HG03565 (cell line): ENCODE measurements around the gene HORMAD2.
"Not testable (repeated sequence)": the region's sequence is repeated elsewhere in the genome, so short reads cannot be mapped to it uniquely, and the experiment has no call there.

Experiments used
- ATAC-seq: cut with Tn5 transposase; IDR thresholded peaks from one replicate; pipeline ENCODE4 v1.9.1; 2021; ENCODE audit warnings: mild to moderate bottlenecking, moderate library complexity; ENCODE audit not compliant: unreplicated experiment

HORMAD2 gene

DNA sequence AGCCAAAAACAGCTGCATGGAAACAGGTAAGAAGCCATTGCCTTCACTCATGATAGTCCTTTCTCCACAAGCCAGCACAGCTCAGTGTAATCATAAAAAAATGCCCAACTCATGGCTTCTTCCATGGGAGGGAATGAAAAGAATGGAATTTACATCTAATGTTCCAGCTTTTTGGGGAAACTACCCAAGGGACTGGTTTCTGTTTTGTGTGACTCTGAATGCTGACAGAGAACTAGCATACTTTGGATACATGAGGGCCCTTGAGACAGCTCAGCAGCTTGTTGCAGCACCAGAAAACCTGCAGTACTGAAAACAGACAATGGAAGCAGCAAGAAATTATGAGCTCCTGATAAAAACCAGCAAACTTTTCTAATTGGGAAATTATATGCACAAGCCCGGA, 24.2 kb upstream of the HORMAD2 start:
- no peak for ATAC-seq

DNA sequence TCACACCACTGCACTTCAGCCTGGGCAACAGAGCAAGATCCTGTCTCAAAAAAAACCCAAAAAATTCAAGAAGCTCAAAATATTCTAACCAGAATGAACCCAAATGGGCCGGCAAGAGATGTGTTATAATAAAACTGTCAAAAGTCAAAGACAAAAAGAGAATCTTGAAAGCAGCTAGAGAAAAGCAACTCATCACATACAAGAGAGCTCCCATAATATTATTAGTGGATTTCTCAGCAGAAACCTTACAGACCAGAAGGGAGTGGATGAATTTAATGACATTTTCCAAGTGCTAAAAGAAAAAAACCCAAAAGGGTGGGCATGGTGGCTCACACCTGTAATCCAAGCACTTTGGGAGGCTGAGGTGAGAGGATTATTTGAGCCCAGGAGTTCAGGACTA, 22.9 kb upstream of the HORMAD2 start:
- no peak for ATAC-seq

DNA sequence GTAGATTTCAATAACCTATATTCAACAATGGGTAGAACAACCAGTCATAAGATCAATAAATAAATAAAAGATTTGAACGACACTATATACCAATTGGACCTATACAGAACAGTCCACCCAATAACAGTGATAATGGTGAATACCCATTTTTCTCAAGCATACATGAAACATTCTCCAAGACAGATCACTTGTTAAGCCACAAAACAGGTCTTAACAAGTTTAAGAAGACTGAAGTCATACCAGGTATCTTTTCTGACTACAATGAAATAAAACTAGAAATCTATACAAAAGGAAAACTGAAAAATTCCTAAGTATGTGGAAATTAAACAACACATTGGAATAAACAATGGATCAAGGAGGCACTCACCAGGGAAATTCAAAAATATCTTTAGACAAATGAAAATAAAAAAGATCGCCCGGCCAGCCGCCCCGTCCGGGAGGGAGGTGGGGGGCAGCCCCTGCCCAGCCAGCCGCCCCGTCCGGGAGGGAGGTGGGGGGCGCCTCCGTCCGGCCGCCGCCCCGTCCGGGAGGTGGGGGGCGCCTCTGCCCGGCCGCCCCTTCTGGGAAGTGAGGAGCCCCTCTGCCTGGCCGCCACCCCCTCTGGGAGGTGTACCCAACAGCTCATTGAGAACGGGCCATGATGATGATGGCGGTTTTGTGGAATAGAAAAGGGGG, 20.8 kb upstream of the HORMAD2 start:
- not testable (repeated sequence) for ATAC-seq

DNA sequence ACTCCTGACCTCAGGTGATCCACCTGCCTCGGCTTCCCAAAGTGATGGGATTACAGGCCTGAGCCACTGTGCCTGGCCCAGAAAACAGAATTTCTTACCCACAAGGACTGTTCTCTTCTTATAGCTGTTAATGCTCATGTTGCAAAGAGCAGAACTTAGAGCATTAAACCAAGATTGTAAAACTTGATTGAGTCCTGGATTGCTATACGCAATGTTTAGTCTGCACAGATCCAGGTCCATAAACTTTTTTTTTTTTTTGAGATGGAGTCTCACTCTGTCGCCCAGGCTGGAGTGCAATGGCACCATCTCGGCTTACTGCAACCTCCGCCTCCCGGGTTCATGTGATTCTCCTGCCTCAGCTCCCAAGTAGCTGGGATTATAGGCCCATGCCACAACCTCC, 19.2 kb upstream of the HORMAD2 start:
- not testable (repeated sequence) for ATAC-seq

DNA sequence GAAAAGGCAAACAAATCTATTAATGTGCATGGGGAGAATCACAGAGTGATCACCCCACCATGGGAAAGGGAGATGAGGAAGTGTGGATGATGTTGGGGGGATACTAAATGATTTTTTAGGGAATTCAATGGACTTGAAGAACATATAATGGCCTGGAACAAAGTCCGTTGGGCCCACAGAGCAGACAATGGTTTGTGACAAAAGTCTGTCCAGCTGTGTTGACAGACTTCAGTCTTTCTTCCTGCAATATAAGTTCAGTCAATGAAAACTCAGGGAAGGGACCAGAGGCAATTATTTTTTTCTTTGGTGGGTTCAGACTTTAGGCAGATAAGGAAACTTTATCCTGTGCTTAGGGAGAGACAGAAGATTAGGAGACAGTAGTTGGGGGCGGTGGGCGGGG, 18.0 kb upstream of the HORMAD2 start:
- ATAC-seq: no peak

DNA sequence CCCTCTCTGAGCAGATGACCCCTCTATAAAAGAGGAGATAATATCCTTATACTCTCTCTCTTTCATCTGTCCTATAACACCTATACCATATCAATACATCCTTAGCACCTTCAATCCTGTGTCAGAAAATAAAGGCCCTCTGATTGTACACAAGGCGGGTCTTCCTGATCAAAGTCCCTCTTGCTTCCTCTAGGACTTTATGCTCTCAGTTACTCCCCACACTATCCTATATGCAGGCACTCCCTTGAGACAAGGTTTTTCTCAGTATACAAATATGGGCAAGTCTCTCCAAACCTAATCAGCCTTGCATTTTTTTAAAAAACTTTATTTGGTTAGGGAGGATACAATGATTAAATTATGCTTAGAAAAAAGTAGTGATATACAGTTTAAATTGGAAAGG, 17.3 kb upstream of the HORMAD2 start:
- ATAC-seq: no peak

DNA sequence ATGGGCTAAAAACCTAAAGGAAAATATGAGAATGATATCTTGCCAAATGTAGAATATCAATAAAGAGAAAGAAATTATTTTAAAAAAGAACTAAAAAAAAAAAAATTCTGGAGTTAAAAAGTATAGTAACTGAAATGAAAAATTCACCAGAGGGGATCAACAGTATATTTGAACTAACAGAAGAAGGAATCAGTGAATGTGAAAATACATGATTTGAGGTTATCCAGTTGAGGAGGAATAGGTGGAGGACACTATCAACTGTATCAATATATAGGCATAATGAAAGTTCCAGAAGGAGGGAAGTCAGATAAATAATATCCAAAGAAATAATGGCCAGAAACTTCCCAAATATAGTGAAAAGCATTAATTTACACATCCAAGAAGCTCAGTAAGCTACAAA, 16.1 kb upstream of the HORMAD2 start:
- no peak for ATAC-seq

DNA sequence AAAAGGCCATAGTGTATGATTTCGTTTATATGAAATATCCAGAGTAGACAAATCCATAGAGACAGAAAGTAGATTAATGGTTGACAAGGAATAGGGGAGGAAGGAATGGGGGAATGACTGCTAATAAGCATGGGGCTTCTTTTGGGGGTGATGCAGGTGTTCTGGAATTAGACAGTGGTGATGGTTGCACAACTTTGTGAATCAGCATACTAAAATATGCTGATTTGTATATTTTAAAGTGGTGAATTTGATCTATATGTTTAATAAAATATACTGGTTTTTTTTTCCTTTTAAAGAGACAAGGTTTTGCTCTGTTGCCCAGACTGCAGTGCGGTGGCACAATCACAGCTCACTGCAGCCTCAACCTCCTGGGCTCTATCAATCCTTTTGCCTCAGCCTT, 6.5 kb upstream of the HORMAD2 start:
- ATAC-seq: no peak

DNA sequence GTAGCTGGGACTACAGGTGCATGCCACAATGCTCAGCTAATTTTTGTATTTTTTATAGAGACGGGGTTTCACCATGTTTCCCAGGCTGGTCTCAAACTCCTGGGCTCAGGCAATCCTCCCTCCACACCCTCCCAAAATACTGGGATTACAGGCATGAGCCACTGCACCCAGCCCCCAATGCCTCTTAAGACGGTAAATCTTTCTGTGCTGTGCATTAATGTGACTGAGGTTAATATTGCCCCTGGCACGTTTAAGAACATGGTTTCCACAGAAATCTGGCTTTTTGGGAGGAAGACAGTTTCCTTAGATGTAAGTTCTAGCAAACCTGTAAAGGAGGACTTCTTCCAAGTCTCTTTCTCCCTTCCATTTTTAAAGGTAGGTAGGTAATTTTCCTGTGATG, 6.1 kb upstream of the HORMAD2 start:
- ATAC-seq: no peak

DNA sequence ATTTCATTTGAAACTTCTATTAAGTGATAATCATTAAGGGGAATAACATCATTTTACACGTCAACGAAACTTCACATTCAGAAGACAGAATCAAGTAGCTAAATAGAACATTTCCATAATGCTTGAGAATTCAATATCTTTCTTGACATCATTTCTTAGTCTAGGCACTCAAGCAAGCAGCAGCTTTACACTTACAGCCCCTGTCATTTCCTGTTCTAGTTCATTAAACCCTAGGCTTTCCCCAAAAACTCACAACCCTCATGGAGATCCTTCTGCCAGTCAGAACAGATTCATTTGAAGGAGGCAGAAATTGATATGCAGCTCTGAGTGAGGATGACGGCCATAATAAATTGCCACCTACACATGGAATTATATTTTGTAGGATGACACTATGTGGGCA, 5.3 kb upstream of the HORMAD2 start:
- ATAC-seq: no peak

DNA sequence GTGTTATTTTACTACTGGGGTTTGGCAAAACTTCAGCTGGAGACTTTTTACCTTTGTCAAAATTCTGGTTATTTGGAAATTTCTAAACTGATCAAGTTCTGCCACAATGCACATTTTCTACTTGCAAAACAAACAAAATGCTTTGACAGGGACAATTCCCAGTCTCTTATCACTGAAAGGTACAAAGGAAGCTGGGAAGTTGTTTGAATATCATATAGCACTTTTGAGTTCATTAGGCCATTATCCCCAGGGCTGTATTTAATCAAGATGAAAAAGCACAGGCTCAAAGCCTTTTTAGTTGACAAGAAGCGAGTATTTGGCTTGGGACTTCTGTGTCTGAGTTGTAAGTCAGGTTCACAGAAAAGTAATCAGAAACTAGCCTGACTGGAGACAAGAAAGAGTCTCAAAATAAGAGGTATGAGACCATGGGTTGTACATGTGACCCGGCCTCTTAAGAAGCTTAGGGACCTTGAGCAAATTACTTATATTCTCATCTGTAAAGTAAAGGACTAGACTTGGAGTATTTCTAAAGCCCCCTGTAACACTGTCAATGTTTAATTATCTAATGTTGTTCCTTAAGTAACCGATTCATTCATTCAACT, 2.9 kb upstream of the HORMAD2 start:
- ATAC-seq: no peak

DNA sequence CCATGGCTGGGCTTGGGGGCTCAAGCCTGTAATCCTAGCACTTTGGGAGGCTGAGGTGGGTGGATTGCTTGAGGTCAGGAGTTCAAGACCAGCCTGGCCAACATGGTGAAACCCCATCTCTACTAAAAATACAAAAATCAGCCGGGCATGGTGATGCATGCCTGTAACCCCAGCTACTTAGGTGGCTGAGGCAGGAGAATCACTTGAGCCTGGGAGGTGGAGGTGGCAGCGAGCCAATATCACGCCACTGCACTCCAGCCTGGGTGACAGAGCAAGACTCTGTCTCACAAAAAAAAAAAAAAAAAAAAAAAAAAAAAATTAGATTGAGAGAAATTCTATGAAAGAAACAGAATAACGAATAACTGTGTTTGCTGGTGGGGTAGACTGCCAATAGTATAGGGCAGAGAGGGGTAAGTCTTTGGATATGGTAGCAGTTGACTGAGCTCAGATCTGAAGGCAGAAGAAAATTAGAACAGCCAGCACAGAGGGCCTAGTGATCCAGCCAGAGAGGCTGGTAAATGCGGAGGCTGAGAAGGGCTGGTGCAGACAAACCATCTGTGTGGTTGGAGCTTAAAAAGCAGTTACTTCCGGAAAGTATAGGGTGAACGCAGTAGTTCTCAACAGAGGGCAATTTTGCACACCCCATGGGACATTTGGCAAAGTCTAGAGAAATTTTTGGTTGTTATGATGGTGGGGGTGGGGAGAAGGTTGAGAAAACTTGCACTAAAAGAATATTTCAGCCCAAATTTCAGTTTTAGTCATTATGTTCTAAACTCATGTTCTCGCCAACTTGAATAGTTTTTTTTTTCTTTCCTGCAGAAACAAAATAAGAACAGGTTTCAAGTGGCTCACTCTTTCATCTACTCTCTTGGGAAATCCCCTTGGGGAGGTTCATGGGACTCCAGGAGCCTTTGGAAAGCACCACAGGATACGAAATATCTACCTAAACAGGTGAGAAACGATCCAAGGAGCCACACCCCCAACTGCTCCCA, 1.6 kb upstream of the HORMAD2 start:
- no peak for ATAC-seq

DNA sequence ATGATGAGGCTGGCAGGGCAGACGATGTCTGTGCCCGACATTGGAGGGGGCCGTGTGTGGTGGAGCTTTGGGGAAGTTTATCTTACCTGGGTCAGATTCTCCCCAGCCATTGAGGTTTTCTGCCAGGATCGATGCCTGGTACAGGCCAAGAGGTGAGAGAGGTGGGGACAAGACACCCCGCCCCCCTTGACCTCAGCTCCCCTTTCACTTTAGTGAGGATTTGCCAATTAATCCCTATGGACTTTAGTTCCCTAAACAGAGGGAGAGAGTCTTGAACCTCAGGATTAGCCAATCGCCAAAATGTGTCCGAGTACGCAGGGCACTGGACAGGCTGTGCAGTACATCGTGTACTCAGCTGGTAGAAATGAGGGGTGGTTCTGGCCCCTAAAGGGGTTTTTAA, 541 bp downstream of the HORMAD2 start:
- no peak for ATAC-seq

DNA sequence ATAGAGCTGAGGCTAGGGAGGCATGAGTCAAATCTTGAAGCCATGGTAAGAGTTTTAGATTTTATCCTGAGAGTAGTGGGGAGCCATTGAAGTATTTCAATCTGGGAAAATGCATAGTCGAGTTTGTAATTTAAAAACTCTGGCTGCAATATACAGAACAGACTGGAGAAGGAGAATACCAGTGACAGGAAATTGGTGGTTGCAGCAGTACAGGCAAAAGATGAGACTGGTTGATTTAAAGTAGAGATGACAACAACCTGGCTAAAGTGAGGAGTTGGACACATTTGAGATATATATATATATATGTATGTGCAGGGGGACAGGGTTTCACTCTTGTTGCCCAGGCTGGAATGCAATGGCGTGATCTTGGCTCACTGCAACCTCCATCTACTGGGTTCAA, 6.2 kb downstream of the HORMAD2 start:
- ATAC-seq: no peak

DNA sequence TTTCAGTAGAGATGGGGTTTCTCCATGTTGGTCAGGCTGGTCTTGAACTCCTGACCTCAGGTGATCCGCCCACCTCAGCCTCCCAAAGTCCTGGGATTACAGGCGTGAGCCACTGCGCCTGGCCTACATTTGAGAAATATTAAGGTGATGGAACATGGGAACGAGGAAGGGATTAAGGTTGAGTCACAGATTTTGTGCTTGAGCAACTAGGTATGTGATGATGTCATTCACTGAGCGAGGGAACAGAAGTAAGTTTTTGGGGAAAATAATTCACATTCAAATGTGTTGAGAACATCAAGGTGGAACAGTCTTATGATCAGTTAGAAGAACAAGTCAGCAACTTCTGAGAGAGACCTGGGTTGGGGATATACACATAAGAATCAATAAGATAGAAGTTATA, 6.8 kb downstream of the HORMAD2 start:
- not testable (repeated sequence) for ATAC-seq

DNA sequence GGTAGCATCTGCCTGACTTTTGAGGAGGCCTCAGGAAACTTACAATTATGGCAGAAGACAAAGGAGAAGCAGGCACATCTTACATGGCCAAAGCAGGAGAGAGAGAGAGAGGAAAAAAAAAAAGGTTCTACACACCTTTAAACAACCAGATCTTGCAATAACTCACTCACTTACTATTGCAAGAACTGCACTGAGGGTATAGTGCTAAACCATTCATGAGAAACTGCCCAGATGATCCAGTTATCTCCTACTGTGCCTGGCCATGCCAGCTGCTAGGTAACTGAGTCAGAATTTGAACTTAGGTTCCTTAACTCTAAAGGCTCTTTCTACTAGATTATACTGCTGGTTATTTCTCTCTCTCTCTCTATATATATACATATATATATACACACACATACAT, 7.3 kb downstream of the HORMAD2 start:
- ATAC-seq: no peak

DNA sequence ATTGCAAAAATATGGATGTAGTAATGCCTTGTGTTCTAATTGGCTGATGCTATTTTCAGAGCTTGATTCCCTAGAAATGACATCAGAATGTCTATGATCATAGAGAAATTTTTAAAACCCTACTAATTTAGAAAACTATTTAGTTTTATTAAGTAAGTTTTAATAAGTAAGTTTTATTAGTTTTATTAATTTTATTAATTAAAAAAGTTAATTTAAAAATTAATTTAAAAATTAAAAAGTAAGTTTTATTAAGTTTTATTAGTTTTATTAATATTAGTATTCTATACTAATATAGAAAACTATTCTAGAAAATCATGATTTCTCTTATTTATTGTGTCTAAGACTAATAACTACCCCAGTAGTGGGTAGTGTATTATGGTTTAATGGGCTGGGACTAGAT, 8.2 kb downstream of the HORMAD2 start:
- ATAC-seq: no peak

DNA sequence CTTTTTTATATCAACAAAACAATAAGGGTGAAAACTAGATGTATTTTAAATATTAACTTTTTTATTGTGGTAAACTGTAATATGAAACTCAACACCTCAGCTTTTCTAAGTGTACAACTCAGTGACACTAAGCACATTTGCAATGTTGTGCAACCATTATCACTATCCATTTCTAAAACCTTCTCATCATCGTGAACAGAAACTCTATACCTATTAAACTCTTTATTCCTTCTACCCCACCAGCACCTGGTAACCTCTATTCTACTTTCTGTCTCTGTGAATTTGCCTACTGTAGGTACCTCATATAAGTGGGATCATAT, 9.4 kb downstream of the HORMAD2 start:
- ATAC-seq: no peak

DNA sequence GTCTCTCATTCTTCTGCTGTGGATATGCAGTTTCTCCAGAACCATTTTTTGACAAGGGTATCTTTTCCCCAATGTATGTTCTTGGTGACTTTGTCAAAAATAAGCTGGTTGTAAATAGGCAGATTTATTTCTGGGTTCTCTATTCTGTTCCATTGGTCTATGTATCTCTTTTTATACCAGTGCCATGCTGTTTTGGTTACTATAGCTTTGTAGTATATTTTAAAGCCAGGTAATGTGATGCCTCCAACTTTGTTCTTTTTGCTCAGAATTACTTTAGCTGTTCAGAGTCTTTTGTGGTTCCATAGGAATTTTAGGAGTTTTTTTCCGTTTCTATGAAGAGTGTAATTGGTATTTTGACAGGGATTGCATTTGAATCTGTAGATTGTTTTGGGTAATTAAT, 12.4 kb downstream of the HORMAD2 start:
- ATAC-seq: no peak

DNA sequence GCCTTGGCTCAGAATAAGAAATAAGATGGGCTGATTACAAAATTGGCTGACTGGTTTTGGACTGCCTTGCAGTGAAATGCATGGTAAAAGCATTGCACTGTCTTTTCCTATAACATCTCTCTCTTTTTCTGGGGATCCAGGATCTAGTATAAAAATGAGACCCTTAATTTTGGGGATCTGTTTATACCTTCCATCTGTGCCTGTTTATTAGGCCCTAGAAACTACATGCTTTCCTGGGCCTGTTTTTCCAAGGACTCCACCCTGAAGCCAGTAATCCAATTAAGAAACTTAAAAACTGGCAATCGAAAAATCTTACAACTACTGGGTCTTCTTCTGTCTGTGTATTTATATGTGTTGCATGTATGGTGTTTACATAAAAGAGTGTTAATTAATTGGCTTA, 14.5 kb downstream of the HORMAD2 start:
- no peak for ATAC-seq

DNA sequence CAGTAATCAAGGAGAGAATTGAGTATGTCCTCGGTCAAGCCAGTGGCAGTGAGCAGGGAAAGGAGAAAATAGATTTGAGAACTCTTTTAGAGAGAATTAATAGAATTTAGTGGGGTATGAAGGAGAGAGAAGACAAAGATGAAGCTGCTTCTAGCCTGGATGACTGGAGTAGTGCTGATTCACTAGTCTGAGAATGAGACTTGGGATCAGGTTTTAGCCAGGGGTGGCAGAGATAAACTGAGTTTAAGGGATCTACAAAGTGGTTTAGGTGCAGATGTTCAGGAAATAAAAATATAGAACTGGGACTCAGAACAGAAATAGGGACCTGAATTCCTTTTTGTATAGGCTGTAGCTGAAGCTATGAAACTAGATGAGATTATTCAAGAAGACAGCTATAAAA, 17.6 kb downstream of the HORMAD2 start:
- no peak for ATAC-seq

DNA sequence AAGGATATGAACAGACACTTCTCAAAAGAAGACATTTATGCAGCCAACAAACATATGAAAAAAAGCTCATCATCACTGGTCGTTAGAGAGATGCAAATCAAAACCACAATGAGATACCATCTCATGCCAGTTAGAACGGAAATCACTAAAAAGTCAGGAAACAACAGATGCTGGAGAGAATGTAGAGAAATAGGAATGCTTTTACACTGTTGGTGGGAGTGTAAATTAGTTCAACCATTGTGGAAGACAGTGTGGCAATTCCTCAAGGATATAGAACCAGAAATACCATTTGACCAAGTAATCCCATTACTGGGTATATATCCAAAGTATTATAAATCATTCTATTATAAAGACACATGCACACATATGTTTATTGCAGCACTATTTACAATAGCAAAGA, 20.5 kb downstream of the HORMAD2 start:
- ATAC-seq: not testable (repeated sequence)
